Measurements from ENCODE around the gene LAMA4.

Gene LAMA4

GRCh38 chr6:112198582-112198981 is 55.8 kb downstream of the LAMA4 start:
- no peak overlapping the region for H3K27ac ChIP-seq
- TF ChIP-seq EZH2 (IDR thresholded peaks at IDR 0.05) (no peak), FOXP2 (optimal IDR thresholded peaks at IDR 0.05; ENCODE audit: control extremely low read depth, extremely low read length, insufficient read depth) (no peak), POLR2AphosphoS5 (IDR thresholded peaks at IDR 0.05; ENCODE audit: borderline replicate concordance, low read depth, low read length) (no peak)

GRCh38 chr6:112197636-112198035 is 56.7 kb downstream of the LAMA4 start:
- TF ChIP-seq FOXP2 (optimal IDR thresholded peaks at IDR 0.05; ENCODE audit: control extremely low read depth, extremely low read length, insufficient read depth) (no peak), EZH2 (IDR thresholded peaks at IDR 0.05) (no peak), POLR2AphosphoS5 (IDR thresholded peaks at IDR 0.05; ENCODE audit: borderline replicate concordance, low read depth, low read length) (no peak)
- no peak overlapping the region for H3K27ac ChIP-seq
- no peaks in the 10 kb centered on the region for H3K36me3 ChIP-seq (ENCODE audit: insufficient read depth, low read length)
- no peak overlapping the region for H3K9ac ChIP-seq (ENCODE audit: insufficient read length)
- no peaks in the 10 kb centered on the region for H3K9me3 ChIP-seq (ENCODE audit: low read depth, low read length)
- no peak for DNase-seq (ENCODE audit: low read depth, low spot score)
- no peak overlapping the region for H3K4me3 ChIP-seq

More at GRCh38 chr6:112198582-112198981, 55.8 kb downstream of the LAMA4 start:
- H3K4me3 ChIP-seq, result no peak overlapping the region
- no peaks in the 10 kb centered on the region for H3K9me3 ChIP-seq (ENCODE audit: low read depth, low read length)
- H3K9ac ChIP-seq (ENCODE audit: insufficient read length), result no peak overlapping the region
- no peak for DNase-seq (ENCODE audit: low read depth, low spot score)
- no peaks in the 10 kb centered on the region for H3K36me3 ChIP-seq (ENCODE audit: insufficient read depth, low read length)

GRCh38 chr6:112196306-112196705 is 58.1 kb downstream of the LAMA4 start:
- TF ChIP-seq POLR2AphosphoS5 (IDR thresholded peaks at IDR 0.05; ENCODE audit: borderline replicate concordance, low read depth, low read length), result no peak
- TF ChIP-seq EZH2 (IDR thresholded peaks at IDR 0.05), result no peak
- TF ChIP-seq FOXP2 (optimal IDR thresholded peaks at IDR 0.05; ENCODE audit: control extremely low read depth, extremely low read length, insufficient read depth), result no peak
- Histone ChIP-seq H3K27ac (no peak overlapping the region), H3K9ac (ENCODE audit: insufficient read length) (no peak overlapping the region), H3K4me3 (no peak overlapping the region), H3K36me3 (ENCODE audit: insufficient read depth, low read length) (no peaks in the 10 kb centered on the region), H3K9me3 (ENCODE audit: low read depth, low read length) (no peaks in the 10 kb centered on the region)
- no peak for DNase-seq (ENCODE audit: low read depth, low spot score)

DNA sequence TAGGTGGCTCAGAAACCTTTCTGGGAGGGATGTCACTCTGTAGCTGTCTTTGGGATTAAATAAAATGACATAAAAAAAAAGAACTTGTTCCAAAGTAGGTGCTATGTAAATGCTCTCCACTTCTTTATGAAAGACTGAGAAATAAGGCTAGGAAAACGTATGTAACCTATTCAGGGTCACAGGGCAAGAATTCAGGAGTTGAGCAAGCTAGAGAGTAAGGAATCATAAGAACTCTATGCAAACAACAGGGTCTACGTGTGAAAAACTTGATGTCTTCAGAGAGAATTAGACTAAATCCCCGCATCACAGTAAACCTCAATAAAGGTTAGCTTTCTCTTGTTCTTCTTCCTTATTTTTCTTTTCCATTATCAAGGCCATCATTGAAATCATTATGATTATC is 59.2 kb downstream of the LAMA4 start:
- Histone ChIP-seq H3K36me3 (ENCODE audit: insufficient read depth, low read length) (no peaks in the 10 kb centered on the region), H3K9ac (ENCODE audit: insufficient read length) (no peak overlapping the region), H3K9me3 (ENCODE audit: low read depth, low read length) (no peaks in the 10 kb centered on the region), H3K27ac (no peak overlapping the region), H3K4me3 (no peak overlapping the region)
- DNase-seq (ENCODE audit: low read depth, low spot score), result no peak
- TF ChIP-seq POLR2AphosphoS5 (IDR thresholded peaks at IDR 0.05; ENCODE audit: borderline replicate concordance, low read depth, low read length) (no peak), EZH2 (IDR thresholded peaks at IDR 0.05) (no peak), FOXP2 (optimal IDR thresholded peaks at IDR 0.05; ENCODE audit: control extremely low read depth, extremely low read length, insufficient read depth) (no peak)

DNA sequence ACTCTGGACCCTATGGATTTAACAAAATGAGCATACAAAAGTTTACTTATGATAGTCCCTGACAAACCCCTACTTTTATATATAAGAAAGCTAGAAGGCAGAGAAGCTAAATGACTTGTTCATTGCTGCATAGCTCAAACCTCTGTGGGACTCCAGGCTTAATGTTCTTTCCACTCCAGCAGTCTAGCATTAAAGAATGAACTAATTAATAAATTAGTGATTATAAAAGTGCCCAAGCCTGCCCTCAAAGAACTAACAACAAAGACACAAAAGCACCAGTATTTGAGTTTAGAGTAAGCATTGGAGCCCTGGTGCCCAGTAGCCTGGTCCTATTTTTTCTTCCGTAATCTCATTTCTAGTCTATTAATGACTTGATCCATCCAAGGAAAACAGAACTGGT is 59.9 kb downstream of the LAMA4 start:
- Histone ChIP-seq H3K9ac (ENCODE audit: insufficient read length) (no peak overlapping the region), H3K9me3 (ENCODE audit: low read depth, low read length) (no peaks in the 10 kb centered on the region), H3K36me3 (ENCODE audit: insufficient read depth, low read length) (no peaks in the 10 kb centered on the region), H3K4me3 (no peak overlapping the region), H3K27ac (no peak overlapping the region)
- no peak for TF ChIP-seq POLR2AphosphoS5 (IDR thresholded peaks at IDR 0.05; ENCODE audit: borderline replicate concordance, low read depth, low read length)
- TF ChIP-seq FOXP2 (optimal IDR thresholded peaks at IDR 0.05; ENCODE audit: control extremely low read depth, extremely low read length, insufficient read depth), result no peak
- TF ChIP-seq EZH2 (IDR thresholded peaks at IDR 0.05), result no peak
- no peak for DNase-seq (ENCODE audit: low read depth, low spot score)

DNA sequence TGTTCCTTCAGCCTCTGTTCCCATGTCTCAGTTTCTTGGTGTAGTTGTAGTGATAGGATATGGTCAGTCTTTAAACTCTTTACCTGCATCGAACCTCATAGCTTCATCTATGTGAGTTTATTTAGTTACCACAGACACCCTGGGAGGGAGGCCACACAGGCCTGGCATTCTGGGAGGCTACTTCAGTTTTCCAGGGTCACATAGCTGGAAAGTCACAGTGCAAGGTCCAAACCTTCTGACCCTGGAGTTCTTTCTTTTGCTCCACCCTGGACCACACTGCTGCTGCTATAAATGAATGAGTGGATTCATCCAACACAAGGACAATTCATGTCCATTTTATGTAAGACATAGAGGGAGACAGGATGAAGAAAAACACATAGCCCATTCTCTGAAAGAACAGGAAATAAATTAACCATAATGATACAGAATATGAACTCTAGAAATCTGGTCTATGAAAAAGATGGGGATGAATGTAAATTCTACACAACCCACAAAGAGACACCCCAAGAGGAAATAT is 60.8 kb downstream of the LAMA4 start:
- no peak overlapping the region for H3K9ac ChIP-seq (ENCODE audit: insufficient read length)
- H3K9me3 ChIP-seq (ENCODE audit: low read depth, low read length), result no peaks in the 10 kb centered on the region
- no peak overlapping the region for H3K27ac ChIP-seq
- no peak for DNase-seq (ENCODE audit: low read depth, low spot score)
- TF ChIP-seq FOXP2 (optimal IDR thresholded peaks at IDR 0.05; ENCODE audit: control extremely low read depth, extremely low read length, insufficient read depth), result no peak
- no peak for TF ChIP-seq EZH2 (IDR thresholded peaks at IDR 0.05)
- TF ChIP-seq POLR2AphosphoS5 (IDR thresholded peaks at IDR 0.05; ENCODE audit: borderline replicate concordance, low read depth, low read length), result no peak
- H3K4me3 ChIP-seq, result no peak overlapping the region
- H3K36me3 ChIP-seq (ENCODE audit: insufficient read depth, low read length), result no peaks in the 10 kb centered on the region

DNA sequence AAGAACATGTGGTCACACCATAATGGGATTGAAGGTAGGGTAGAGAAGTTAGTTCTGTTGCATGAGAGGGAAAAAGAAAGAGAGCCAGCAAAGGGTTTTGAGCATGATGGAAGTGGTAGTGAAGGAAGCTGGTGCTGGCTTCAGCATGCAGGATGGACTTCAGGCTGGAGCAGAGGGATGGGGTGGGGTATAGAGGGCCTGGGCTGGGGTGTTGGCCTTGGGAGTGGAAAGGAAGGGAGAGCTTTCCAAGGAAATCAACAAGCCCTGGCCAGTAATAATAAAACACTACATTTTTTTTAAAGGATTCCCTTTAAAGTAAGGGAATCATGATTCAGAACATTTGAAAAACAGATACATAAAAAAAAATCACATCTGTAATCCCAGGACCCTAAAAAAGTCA is 61.2 kb downstream of the LAMA4 start:
- Histone ChIP-seq H3K9ac (ENCODE audit: insufficient read length) (no peak overlapping the region), H3K27ac (no peak overlapping the region), H3K4me3 (no peak overlapping the region), H3K36me3 (ENCODE audit: insufficient read depth, low read length) (no peaks in the 10 kb centered on the region), H3K9me3 (ENCODE audit: low read depth, low read length) (no peaks in the 10 kb centered on the region)
- no peak for DNase-seq (ENCODE audit: low read depth, low spot score)
- TF ChIP-seq POLR2AphosphoS5 (IDR thresholded peaks at IDR 0.05; ENCODE audit: borderline replicate concordance, low read depth, low read length) (no peak), FOXP2 (optimal IDR thresholded peaks at IDR 0.05; ENCODE audit: control extremely low read depth, extremely low read length, insufficient read depth) (no peak), EZH2 (IDR thresholded peaks at IDR 0.05) (no peak)

GRCh38 chr6:112191509-112192020 is 62.8 kb downstream of the LAMA4 start:
- Histone ChIP-seq H3K9me3 (ENCODE audit: low read depth, low read length) (no peaks in the 10 kb centered on the region), H3K36me3 (ENCODE audit: insufficient read depth, low read length) (no peaks in the 10 kb centered on the region), H3K4me3 (no peak overlapping the region), H3K9ac (ENCODE audit: insufficient read length) (no peak overlapping the region), H3K27ac (no peak overlapping the region)
- DNase-seq (ENCODE audit: low read depth, low spot score), result no peak
- TF ChIP-seq POLR2AphosphoS5 (IDR thresholded peaks at IDR 0.05; ENCODE audit: borderline replicate concordance, low read depth, low read length) (no peak), FOXP2 (optimal IDR thresholded peaks at IDR 0.05; ENCODE audit: control extremely low read depth, extremely low read length, insufficient read depth) (no peak), EZH2 (IDR thresholded peaks at IDR 0.05) (no peak)

DNA sequence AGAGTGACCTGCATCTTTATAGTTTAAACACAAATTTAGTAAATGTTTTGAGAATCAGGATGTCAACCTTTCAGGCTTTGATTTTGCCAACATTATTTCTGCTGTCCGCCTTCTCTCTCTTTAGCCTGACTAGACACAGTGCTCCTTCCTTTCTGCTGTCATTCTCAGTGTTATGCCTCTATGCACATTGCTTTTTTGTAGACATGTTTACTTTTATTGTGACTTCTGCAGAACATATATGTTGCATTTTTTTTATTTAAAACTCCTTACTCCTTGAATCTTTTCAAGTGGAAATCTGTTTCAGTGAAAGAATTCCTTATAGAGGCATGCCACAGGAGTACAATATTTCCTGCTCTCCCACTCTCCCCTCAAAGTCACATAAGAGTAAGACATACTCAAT is 64.2 kb downstream of the LAMA4 start:
- no peak for DNase-seq (ENCODE audit: low read depth, low spot score)
- H3K36me3 ChIP-seq (ENCODE audit: insufficient read depth, low read length), result no peaks in the 10 kb centered on the region
- TF ChIP-seq POLR2AphosphoS5 (IDR thresholded peaks at IDR 0.05; ENCODE audit: borderline replicate concordance, low read depth, low read length) (no peak), EZH2 (IDR thresholded peaks at IDR 0.05) (no peak), FOXP2 (optimal IDR thresholded peaks at IDR 0.05; ENCODE audit: control extremely low read depth, extremely low read length, insufficient read depth) (no peak)
- no peaks in the 10 kb centered on the region for H3K9me3 ChIP-seq (ENCODE audit: low read depth, low read length)
- no peak overlapping the region for H3K27ac ChIP-seq
- H3K9ac ChIP-seq (ENCODE audit: insufficient read length), result no peak overlapping the region
- H3K4me3 ChIP-seq, result no peak overlapping the region

Data from SK-N-MC (cell line).